Adrenal gland (tissue), 12 donors: ENCODE measurements around the gene DLG2. TPM values are rescaled to one million over a fixed set of nuclear protein-coding genes. Genes with fewer than 3 reads are reported as not detected.

ENCODE experiments used
- DNase-seq, 7 donors: peaks; one replicate each; pipeline ENCODE4 v3.0.0-alpha.2; 2019 to 2020
- H3K27ac ChIP-seq, 5 donors: fragments of 200-600 bp; sonication (generic) in 4 of 5; 1 replicate in 3 of 5; 2 replicates in 2 of 5; pipeline versions ENCODE4 v1.5.1 to v1.8.0; 2016 to 2020; ENCODE audit warnings: mild to moderate bottlenecking in 1 of 5
- H3K27me3 ChIP-seq: fragments of 200-600 bp; 2 replicates; pipeline ENCODE4 v1.8.0; 2021
- H3K36me3 ChIP-seq, 2 donors: fragments of 200-600 bp; replicated peaks in 1 of 2; 1 replicate in 1 of 2; 2 replicates in 1 of 2; pipeline versions ENCODE4 v1.5.1 to v1.8.0; 2018 to 2022
- H3K4me1 ChIP-seq, 2 donors: fragments of 200-600 bp; replicated peaks in 1 of 2; 1 replicate in 1 of 2; 2 replicates in 1 of 2; pipeline versions ENCODE4 v1.5.1 to v1.8.0; 2018 to 2021
- H3K4me3 ChIP-seq, 4 donors: fragments of 200-600 bp; sonication (generic) in 3 of 4; one replicate each; pipeline ENCODE4 v1.5.1; 2016 to 2018
- H3K9me3 ChIP-seq, 3 donors: fragments of 200-600 bp; sonication (generic) in 1 of 3; replicated peaks in 1 of 3; 1 replicate in 2 of 3; 2 replicates in 1 of 3; pipeline versions ENCODE4 v1.5.1 to v1.8.0; 2016 to 2021
- POLR2A ChIP-seq, 2 donors: fragments of 450-650 bp; IDR thresholded peaks; one replicate each; pipeline ENCODE4 v1.6.1; 2017; ENCODE audit warnings: antibody characterized with exemption in 2 of 2, mild to moderate bottlenecking in 2 of 2, moderate library complexity in 1 of 2
- WGBS, 4 donors: extraction: QIAGEN DNeasy Blood & Tissue Kit in 2 of 4; methylation state at CpG; one replicate each; pipeline versions ENCODE4 v1.1.5 to v1.1.7; 2013 to 2017; 5-methylcytosine and 5-hydroxymethylcytosine counted together
- intact Hi-C, 2 donors: fragments of 100-400 bp; cut with DNase I; formaldehyde crosslinking; loops; one replicate each; pipeline versions ENCODE4 v1.14.1 to v1.15.0; 2022 to 2023
- polyA plus RNA-seq, 3 donors: library from polyadenylated mRNA; stranded (reverse); fragments of 200-250 nt in 2 of 3; fragments of 350-450 nt in 1 of 3; fragmentation: Illumina TruSeq in 1 of 3; extraction: RNeasy Lipid Tissue Mini Kit (QIAGEN cat#74804) in 1 of 3; gene quantifications; one replicate each; pipeline ENCODE4 v1.2.3, GENCODE V29; 2013 to 2014
- total RNA-seq, 9 donors: library from RNA; depleted of rRNA in 4 of 9; stranded (reverse); fragments of >200 nt in 4 of 9; fragments of 120-200 nt in 1 of 9; fragmentation: NEBNext Ultra II Directional in 1 of 9; extraction: Animal tissue kit (Norgen Biotek cat#: 25700) in 1 of 9; gene quantifications; one replicate each; pipeline versions ENCODE4 v1.1.0 to v1.2.4, GENCODE V29; 2013 to 2023
- TF ChIP-seq, protein P1 (sequence below), 6 experiments: fragments of 450-650 bp in 4 of 6; fragments of 200-600 bp in 2 of 6; sonication (generic) in 1 of 6; IDR thresholded peaks; 1 replicate in 5 of 6; 2 replicates in 1 of 6; pipeline versions ENCODE4 v1.5.1 to v1.8.0; 2016 to 2021; ENCODE audit warnings: antibody characterized with exemption in 6 of 6, mild to moderate bottlenecking in 2 of 6, moderate library complexity in 1 of 6
- donor health status: healthy with polysubstance abuse.
- donor health status: Bipolar disorder and iron deficiency.
- donor health status: DM: yes; HTN: yes; CAD: no.
- donor health status: DM: no; HTN: no; CAD: no.
- donor health status: DM: no; HTN: no; CAD: no.
- donor health status: DM: yes; HTN: yes; CAD: no.

DLG2 gene
- total and polyA plus RNA-seq, 12 donors = 8.3 to 101 (median 37.5) TPM

DNA sequence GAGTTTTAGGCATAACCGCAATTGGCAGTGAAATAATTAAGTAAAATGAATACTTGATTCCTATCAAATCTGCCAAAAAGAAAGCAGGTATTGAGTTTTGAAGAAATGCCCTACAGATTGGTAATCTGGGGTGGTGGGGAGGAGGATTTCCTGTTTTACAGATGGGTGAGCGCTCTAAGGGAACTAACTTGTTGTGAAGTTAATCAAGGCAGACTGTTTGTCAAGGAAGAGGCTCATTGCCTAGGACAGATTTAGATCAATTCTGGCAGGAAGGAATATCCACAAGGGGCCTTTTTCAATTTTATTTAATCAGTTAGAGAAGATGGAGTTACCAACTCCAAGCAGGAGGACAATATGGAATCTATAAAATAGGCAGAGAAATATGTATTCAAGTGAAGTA lies 2069.5 kb downstream of the DLG2 start:
- no peak for DNase-seq
- H3K27me3 ChIP-seq = no peaks in the 10 kb centered on the region
- H3K4me1 ChIP-seq = no peaks in the 10 kb centered on the region
- H3K36me3 ChIP-seq = no peaks in the 10 kb centered on the region
- WGBS, 4 donors = 70 to 82% (median 80%) methylated on average over 2 of the region's 2 CpGs
- TF ChIP-seq, protein P1, sequence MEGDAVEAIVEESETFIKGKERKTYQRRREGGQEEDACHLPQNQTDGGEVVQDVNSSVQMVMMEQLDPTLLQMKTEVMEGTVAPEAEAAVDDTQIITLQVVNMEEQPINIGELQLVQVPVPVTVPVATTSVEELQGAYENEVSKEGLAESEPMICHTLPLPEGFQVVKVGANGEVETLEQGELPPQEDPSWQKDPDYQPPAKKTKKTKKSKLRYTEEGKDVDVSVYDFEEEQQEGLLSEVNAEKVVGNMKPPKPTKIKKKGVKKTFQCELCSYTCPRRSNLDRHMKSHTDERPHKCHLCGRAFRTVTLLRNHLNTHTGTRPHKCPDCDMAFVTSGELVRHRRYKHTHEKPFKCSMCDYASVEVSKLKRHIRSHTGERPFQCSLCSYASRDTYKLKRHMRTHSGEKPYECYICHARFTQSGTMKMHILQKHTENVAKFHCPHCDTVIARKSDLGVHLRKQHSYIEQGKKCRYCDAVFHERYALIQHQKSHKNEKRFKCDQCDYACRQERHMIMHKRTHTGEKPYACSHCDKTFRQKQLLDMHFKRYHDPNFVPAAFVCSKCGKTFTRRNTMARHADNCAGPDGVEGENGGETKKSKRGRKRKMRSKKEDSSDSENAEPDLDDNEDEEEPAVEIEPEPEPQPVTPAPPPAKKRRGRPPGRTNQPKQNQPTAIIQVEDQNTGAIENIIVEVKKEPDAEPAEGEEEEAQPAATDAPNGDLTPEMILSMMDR (IDR thresholded peaks at IDR 0.05) = no peak
- TF ChIP-seq POLR2A (IDR thresholded peaks at IDR 0.05) = no peak
- intact Hi-C loops = no loop called here
- no peak overlapping the region for H3K4me3 ChIP-seq
- H3K27ac ChIP-seq = no peak overlapping the region
- no peaks in the 10 kb centered on the region for H3K9me3 ChIP-seq

- intact Hi-C loops = no loop called here
- TF ChIP-seq POLR2A (IDR thresholded peaks at IDR 0.05) = no peak
- TF ChIP-seq, protein P1 (IDR thresholded peaks at IDR 0.05) = no peak
- no peak for DNase-seq
Observed at GRCh38 chr11:83554876-83555275, 2072.3 kb downstream of the DLG2 start.

DNA sequence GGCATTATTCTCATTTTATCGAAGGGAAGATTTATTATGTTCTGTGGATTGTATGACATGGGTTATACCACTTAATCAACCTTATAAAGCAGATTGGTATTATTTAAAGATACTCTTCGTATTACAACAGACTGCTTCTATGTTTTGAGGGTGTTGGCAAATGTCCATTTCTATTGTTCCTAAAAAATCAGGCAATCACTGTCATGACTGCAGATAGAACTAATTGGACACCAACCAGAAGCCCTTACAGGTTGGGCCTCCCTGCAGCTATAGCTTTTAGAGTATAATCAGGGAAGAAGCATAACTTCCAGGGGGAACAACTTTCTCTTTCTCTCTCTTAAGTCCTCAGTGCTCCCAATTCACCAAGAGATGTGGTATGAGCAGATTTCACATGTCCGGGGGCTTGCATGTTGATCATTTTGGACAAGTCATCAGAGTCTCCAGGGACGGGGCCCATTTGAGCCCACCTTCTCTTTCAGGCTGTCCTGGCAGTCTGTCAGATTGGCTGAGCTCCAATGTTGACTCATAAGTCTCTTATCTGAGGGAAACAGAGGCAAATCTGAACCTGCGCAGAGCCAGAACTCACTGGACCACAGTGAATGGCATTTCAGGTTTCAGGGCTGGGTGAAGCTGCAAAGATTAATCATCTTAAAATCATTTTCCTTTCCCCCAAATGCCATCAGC lies 2077.0 kb downstream of the DLG2 start:
- WGBS, 4 donors = 76 to 94% (median 82%) methylated on average over 5 of the region's 5 CpGs

More at GRCh38 chr11:83554876-83555275, 2072.3 kb downstream of the DLG2 start:
- Histone ChIP-seq H3K4me3 (no peak overlapping the region), H3K27ac (no peak overlapping the region), H3K4me1 (no peaks in the 10 kb centered on the region), H3K9me3 (no peaks in the 10 kb centered on the region), H3K27me3 (no peaks in the 10 kb centered on the region), H3K36me3 (no peaks in the 10 kb centered on the region)

DNA sequence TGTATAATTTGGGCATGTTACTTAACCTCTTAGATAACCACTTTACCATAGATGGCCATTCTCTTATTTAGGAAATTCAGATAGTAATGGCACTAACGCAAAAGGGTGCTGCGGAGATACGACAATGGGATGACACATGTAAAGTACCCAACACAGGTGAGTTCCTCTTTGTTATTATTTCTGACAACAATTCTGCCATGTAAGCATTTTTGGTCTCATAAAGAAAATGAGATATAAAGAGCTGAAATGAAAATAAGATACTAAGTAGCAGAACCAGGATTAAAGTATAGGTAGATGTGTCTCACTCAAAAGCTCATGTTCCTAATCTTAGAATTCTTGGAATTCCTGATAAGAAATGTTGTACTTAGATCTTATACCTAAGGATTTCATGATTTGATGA lies 2080.8 kb downstream of the DLG2 start:
- TF ChIP-seq, protein P1 (IDR thresholded peaks at IDR 0.05) = no peak
- TF ChIP-seq POLR2A (IDR thresholded peaks at IDR 0.05) = no peak
- no peak for DNase-seq
- 72 to 82% (median 76%) methylated on average over 3 of the region's 3 CpGs for WGBS, 4 donors
- Histone ChIP-seq H3K27ac (no peak overlapping the region), H3K4me3 (no peak overlapping the region), H3K27me3 (no peaks in the 10 kb centered on the region), H3K4me1 (no peaks in the 10 kb centered on the region), H3K36me3 (no peaks in the 10 kb centered on the region), H3K9me3 (no peaks in the 10 kb centered on the region)
- intact Hi-C loops = no loop called here

More for the DNA sequence above, 2077.0 kb downstream of the DLG2 start:
- Histone ChIP-seq H3K4me1 (no peaks in the 10 kb centered on the region), H3K27ac (no peak overlapping the region), H3K27me3 (no peaks in the 10 kb centered on the region), H3K36me3 (no peaks in the 10 kb centered on the region), H3K4me3 (no peak overlapping the region), H3K9me3 (no peaks in the 10 kb centered on the region)
- intact Hi-C loops = no loop called here
- no peak for TF ChIP-seq POLR2A (IDR thresholded peaks at IDR 0.05)
- TF ChIP-seq, protein P1 (IDR thresholded peaks at IDR 0.05) = no peak
- peak in 1 of 7 donors; percentile 16 for DNase-seq
